Glomerular visceral epithelial cell (primary cell): ENCODE data around the gene TMEM98.
"Not testable (repeated sequence)": the region's sequence is repeated elsewhere in the genome, so short reads cannot be mapped to it uniquely, and the experiment has no call there.

Experiments
- DNase-seq: peaks from one replicate; pipeline ENCODE4 v3.0.0-alpha.2; 2016; ENCODE audit errors: extremely low spot score

Gene TMEM98

DNA sequence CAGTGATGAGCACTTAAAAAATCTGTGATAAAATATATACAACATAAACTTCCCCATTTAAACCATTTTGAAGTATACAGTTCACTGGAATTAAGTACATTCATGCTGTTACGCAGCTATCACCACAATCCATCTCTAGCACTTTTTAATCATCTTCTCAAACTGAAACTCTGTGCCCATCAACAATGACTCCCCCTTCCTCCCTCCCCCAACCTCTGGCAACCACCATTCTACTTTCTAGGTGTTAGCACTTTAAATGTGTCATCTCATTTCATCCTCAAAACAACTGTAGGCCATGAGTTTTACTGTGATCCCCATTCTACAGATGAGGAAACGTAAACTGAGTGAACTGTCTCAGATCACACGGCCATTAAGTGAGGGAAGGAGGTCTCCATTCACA is 13.8 kb upstream of the TMEM98 start:
- no peak for DNase-seq

DNA sequence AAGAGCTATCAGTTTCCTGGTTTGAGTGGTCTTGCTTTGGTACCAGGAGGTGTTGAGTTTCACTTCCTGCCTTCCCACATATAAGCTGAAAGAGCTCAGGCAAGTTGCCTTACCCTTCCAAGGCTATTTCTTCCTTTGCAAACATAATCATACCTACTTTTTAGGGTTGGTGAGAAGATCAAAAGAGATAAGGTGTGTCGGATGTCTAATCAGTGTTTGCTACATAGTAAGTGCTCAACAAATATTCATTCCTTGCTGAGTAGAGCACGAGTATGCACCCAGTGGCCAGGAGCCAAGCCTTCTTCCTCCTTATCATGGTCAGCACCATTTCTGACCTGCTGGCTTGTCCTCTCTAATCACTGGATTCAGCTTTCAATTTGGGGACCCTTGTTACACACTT is 12.7 kb upstream of the TMEM98 start:
- DNase-seq, result no peak

DNA sequence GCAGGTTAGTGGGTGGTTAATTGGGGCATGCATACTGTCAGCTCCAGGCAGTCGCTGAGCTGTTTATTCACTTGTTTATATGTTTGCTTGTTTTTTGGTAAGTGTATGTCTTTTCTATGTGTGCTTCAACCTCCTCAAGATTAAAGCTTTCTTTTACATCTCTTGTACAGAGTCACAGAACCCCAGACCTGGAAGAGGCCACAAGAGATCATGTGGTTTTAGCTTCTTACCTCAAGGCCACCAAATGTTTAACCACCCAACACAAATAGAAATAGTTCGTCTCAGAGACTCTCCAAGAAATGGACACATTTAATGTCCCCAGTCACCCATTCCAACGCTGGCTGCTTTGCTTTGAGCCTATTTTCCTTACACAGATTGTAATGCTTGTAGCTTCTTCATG is 11.8 kb upstream of the TMEM98 start:
- DNase-seq, result no peak

DNA sequence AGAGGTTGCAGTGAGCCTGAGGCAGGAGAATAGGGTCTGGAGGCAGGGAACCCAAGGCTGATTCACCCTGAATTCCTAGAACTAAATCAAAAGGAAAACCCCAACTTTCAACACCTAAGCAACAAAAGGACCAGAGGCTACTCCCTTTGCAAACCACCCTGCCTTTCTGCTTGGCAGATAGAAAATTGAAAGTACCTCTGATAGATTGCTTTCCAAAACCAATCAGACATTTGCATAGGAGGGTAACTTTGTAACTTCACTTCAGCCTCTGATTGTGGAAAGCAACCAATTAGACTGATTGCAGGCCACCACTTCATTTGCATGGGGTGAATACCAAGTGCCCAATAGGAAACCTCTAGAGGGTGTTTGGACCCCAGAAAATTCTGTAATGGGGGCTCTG is 10.9 kb upstream of the TMEM98 start:
- peak; percentile 34 for DNase-seq

DNA sequence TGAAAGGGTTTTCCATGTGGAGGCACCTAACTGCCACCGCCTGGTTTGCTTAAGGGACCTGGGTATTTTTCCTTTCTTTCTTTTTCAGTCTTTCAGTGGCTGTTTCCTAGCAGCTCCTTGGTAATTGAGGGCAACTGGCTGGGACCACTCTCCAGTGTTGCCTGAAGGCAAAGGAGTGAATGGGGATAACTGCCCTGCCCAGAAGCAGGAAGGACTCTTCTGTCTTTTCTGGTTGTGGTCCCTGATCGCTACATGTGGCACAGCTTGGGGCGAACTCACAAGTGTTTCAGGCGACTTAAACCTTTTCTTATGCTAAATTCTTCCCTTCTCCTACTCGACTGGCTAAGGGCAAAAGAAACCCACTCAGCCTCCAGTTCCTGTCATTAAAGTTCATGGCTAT is 10.1 kb upstream of the TMEM98 start:
- DNase-seq, result no peak

DNA sequence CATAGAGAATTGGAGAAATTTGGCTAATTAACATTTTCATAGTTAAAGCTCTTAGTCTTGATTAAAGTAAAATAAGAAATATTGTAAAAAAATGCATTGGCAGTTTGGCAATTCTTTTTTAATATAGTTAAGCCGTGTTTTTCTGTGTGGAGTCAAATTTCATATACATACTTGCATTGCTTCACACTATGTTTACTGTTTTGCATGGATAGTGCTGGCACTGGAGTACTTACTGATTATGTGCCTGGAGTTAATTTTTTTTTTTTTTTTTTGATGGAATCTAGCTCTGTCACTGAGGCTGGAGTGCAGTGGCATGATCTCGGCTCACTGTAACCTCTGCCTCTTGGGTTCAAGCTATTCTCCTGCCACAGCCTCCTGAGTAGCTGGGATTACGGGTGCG is 8.1 kb upstream of the TMEM98 start:
- DNase-seq, result not testable (repeated sequence)

DNA sequence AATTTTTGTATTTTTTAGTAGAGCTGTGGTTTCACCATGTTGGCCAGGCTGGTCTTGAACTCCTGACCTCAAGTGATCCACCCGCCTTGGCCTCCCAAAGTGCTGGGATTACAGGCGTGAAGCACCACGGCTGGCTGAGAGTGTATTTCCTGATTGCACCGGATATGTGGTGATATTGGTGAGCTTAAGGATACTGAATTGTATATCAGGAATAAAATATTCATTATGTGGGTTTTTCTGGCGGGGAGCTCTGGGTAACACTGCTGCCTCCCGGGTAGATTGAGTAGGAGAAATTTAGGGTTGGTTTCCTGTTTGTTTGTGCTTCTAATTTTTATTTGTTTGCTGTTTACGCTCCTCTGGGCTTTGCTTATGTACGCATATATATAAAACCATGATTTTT is 7.7 kb upstream of the TMEM98 start:
- no peak for DNase-seq

DNA sequence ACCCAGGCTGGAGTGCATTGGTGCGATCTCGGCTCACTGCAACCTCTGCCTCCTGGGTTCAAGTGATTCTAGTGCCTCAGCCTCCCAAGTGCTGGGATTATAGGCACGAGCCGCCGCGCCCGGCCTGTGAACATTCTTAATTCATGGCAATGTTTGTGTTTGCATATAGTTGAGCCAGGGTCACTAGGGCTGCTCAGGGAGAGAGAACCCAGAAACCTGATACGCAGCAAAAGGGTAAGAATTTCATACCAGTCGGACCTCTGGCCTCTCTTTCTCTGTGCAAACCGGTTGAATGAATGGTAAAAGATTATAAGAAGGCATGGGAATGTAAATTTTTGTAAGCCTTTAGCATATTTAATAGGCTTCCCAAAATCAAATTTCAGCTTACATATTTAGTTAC is 6.9 kb upstream of the TMEM98 start:
- no peak for DNase-seq

DNA sequence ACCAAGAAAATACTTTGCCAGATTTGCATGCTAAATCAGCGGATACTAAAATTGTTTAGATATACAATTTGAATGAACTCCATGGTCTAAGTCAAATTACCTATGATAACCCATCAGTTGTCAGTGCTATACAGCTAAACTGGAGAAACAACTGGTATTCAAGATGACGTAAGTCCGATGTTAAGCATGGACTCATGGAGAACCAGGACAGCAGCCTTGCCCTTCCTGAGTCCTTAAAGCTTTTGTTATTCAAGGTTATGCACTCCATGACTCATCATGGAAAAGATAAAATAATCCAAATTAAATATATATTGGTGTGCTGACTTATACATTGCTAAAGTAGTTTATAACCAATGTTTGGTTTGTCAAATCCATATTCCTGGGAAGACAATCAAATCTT is 4.0 kb upstream of the TMEM98 start:
- not testable (repeated sequence) for DNase-seq

DNA sequence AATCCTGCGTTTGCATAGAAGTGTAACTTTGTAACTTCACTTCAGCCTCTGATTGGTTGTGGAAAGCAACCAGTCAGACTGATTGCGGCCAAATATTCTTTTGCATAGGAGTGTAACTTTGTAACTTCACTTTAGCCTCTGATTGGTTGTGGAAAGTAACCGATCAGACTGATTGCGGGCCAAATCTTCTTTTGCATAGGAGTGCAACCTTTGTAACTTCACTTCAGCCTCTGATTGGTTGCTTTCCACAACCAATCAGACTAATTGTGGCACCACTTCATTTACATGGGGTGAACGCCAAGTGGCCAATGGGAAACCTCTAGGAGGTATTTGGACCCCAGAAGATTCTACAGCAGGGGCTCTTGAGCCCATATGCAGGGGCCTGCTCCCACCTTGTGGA is 1.8 kb upstream of the TMEM98 start:
- DNase-seq, result no peak

DNA sequence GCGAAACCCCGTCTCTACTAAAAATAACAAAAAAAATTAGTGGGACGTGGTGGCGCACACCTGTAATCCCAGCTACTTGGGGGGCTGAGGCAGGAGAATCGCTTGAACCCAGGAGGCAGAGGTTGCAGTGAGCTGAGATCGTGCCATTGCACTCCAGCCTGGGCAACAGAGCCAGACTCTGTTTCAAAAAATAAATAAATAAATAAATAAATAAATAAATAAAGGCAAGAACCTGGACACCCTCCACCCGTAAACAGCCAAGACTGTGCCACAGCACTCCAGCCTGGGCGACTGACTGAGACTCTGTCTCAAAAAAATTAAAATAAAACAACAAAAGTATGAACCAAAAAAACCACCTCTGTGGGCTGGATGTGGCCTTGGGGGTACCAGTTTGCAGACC is 1.2 kb upstream of the TMEM98 start:
- DNase-seq, result not testable (repeated sequence)

DNA sequence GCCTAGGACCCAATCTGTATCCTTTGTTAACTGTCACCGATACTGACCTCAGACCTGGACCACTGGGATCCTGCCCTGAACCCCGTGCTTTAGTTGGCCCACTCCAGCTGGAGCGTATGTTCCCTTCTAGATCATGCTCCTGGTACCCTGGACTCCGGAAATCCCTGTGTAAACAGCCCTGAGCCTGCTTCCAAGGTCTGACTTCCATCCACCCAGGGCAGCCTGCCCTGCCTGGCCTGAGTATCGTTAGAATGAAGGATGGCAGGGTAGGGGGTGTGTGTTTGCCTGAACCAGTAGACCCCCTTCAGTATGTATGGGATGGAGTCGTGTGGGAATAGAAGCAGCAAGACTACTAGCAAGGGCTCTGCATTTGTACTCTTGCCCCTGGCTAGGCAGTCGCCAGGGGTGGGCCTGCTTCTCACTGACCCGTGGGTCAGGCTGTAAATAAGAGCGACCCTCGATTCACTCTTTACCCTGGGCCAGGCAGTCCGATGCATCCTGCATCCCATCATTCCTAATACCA is 691 bp upstream of the TMEM98 start:
- DNase-seq, result no peak

DNA sequence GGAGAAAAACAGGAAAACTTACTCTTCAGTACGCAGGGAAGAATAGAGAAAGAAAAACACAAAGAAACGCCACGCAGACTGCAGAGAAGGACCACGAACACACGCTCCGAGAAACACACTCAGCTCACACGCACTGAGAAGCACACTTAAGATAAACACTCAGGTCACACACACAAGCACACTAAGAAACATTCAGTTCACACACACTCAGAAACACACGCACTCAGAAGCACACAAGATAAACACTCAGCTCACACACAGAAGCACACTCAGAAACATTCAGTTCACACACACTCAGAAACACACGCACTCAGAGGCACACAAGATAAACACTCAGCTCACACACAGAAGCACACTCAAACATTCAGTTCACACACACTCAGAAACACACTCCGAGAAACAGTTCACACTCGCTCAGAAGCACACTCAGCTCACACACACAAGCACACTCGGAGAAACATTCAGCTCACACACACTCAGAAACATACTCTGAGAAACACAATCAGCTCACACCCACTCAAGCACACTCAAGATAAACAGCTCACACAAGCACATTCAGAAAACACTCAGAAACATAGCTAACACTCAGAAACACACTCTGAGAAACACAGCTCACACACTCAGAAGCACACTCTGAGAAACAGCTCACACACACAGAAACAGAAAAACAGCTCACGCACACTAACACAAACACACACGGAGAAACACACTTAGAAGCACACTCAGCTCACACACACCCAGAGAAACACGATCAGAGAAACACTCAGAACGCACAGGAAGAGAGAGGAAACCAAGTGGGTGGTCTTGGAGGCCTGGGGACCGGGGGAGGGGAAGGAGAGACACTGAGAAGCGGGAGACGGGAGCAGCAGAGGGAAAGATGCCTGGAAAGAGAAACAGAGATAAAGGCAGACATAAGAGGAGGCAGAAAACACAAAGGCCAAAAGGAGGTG is 908 bp downstream of the TMEM98 start:
- no peak for DNase-seq

DNA sequence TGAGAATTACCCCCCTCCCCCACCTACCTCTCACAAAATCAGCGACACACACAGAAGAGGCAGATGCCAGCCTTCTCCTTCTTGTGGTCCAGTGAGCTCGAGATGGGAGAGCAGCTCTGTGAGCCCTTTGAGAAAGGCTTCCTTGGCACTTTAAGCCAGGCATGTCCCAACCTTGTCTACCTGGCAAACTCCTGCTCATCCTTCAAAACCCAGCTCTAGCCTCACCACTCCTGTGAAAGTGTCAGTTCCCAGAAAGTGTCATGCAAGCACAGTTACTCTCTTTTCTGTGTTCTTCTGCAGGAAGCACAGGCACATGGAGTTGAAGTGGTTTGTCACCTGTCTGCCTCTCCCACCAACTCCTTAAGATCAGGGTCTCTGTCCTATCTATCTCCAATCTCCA is 1.6 kb downstream of the TMEM98 start:
- no peak for DNase-seq

DNA sequence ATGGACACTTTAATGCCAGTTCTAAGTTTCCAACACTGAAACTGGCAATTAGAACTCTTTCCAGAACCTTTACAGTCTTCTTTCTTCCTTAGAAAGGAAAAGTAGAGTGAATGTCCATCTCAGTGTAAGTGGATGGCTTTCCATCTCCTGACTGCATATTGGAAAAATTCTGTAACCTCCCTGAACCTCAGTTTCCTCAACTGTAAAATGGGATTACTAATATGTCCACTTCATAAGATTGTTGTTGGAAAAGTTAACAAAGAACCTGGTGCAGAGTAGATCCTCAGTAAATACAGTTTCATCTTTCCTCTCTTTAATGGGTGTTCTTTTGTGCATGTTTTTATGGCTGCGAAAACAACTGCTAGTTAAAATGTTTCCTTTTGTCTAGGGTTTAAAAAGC is 2.6 kb downstream of the TMEM98 start:
- DNase-seq, result no peak

DNA sequence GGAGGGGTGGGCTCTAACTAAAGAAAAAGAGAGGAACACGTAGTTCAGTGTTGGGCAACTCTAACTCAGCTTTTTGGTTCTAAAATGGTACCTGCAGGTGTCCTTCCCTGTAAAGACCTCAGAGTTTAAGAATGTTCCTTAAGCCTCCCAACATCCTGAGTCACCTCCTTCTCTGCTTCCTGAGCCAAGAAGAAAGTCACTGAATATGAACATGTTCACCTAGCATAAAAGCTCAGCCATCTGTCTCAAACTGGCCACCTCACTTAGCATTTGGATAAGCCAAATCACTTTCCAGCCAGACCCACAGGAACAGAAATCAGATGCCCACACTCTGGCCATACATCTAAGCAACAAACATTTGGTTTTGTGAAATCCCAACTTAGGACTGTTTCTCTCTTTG is 3.7 kb downstream of the TMEM98 start:
- peak; percentile 54 for DNase-seq

DNA sequence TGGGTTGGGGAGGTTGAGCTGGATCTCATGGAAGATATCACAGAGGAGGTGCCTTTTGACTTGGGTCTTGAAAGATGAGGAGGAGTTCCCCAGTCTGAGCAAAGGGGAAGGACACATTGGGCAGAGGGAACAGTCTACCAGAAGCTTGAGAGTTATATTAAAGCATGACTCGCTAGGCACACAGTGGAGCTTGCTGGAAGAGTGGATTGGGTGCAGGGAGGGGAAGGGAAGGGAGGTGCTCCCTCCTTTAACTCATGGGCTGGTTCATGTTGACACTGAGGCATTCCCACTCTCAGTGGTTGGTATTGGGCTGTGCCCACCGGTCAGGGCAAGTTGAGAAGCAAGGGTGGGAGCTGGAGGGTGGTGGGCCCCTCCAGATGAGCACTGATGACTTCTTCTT is 5.9 kb downstream of the TMEM98 start:
- peak; percentile 29 for DNase-seq

DNA sequence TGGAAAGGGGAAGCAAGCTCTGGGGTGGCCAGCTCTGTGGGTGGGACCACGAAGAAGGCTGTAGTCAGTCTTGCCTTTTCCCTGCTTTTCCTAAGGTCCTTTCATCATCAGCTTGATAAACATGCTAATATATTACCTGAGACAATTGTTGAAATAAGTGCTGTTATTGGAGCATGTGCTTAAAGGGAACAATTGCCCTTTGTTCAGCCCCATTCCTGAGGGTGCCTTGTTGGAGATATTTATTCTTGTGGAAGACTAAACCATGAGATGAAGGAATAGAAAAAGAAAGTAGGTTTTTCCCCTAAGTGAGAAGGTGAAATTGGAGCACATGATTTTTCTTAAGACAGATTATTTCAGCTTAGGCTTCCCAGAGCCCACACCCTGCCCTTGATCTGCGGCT is 7.8 kb downstream of the TMEM98 start:
- DNase-seq, result no peak

DNA sequence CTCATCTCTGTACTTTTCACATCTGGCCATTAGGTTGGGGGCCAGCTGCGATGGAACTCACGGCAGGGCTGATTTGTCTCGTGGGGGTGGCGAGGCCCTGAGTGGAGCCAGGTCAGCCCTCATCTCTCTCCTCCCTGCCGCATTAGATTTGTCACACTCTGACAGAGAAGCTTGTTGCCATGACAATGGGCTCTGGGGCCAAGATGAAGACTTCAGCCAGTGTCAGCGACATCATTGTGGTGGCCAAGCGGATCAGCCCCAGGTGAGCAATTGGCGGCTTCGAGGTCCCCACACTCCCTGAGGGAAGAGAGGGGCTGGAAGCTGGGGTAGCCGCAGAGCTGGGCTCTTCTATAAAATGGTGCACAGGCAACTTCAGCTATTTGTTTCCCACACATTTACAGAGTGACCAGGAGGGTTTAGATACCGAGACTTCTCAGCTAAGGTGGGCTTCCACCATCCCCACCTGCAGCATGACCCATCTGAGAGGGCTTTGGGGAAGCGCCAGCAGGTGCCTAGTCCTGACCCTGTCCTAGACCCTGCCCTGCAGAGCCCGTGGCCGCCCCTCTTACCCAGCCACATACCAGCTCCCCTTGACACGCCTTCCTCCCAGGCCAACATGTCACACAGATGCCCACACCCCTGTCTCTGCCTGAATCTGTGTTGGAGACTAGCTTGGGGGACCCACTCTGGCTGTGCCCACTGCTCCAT is 8.4 kb downstream of the TMEM98 start:
- DNase-seq, result no peak

DNA sequence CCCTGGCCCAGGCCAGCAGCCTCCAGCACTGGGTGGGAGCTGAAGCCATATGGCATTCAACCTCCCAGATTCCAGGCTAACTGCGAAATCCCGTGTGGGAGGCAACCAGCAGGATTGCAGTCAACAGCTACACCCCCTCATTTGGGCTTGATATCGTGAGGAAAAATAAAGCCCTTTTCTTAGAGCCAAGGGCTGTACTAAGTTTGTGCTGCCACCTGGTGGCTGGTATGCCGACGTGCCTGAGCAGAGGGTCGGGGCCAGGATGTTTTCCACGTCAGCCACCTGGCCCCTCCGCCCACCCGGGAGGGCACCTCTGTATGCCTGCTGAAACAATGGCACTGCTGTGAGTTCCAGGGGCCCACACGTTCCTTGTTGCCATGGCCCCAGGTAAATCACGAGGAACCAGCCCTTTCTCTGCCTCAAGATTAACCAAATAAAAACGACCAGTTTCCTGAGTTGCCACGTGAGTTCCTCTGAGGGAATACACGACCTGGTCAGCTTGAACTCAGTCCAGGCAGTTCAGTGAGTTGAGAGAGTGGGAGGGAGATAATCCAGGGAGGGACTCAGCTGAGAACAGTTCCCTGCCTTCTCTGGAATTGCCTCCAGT is 9.0 kb downstream of the TMEM98 start:
- DNase-seq, result peak; percentile 51

DNA sequence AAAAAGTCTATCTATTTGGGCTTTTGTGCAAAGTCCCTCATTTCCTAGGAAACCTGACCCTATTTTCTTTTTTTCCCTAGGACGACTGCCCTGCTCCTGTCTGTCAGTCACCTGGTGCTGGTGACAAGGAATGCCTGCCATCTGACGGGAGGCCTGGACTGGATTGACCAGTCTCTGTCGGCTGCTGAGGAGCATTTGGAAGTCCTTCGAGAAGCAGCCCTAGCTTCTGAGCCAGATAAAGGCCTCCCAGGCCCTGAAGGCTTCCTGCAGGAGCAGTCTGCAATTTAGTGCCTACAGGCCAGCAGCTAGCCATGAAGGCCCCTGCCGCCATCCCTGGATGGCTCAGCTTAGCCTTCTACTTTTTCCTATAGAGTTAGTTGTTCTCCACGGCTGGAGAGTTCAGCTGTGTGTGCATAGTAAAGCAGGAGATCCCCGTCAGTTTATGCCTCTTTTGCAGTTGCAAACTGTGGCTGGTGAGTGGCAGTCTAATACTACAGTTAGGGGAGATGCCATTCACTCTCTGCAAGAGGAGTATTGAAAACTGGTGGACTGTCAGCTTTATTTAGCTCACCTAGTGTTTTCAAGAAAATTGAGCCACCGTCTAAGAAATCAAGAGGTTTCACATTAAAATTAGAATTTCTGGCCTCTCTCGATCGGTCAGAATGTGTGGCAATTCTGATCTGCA is 12.9 kb downstream of the TMEM98 start:
- DNase-seq, result no peak
